Ishikawa (cell line): ENCODE results near the gene HTR2A.

Experiments used
- CEBPB ChIP-seq: IDR thresholded peaks from 2 replicates; pipeline ENCODE4 v1.6.1; 2012
- CREB1 ChIP-seq: IDR thresholded peaks from 2 replicates; pipeline ENCODE4 v1.6.1; 2012; ENCODE audit warnings: low read depth
- EGR1 ChIP-seq: IDR thresholded peaks from 2 replicates; pipeline ENCODE4 v1.6.1; 2012
- EP300 ChIP-seq: IDR thresholded peaks from 2 replicates; pipeline ENCODE4 v1.6.1; 2012; ENCODE audit warnings: borderline replicate concordance
- NFIC ChIP-seq: IDR thresholded peaks from 2 replicates; pipeline ENCODE4 v1.6.1; 2012
- RAD21 ChIP-seq: IDR thresholded peaks from 2 replicates; pipeline ENCODE4 v1.6.1; 2012; ENCODE audit warnings: low read depth
- TAF1 ChIP-seq: IDR thresholded peaks from 2 replicates; pipeline ENCODE4 v1.6.1; 2012; ENCODE audit warnings: low read depth, mild to moderate bottlenecking
- TEAD4 ChIP-seq: IDR thresholded peaks from 2 replicates; pipeline ENCODE4 v1.6.1; 2012
- YY1 ChIP-seq: IDR thresholded peaks from 2 replicates; pipeline ENCODE4 v1.6.1; 2012; ENCODE audit warnings: low read depth
- TF ChIP-seq, protein P1 (sequence below): IDR thresholded peaks from 2 replicates; pipeline ENCODE4 v1.6.1; 2012; ENCODE audit warnings: low read depth, mild to moderate bottlenecking
- TF ChIP-seq, protein P2 (sequence below): IDR thresholded peaks from 2 replicates; pipeline ENCODE4 v1.6.1; 2012

GRCh38 chr13:46801858-46802257, 95.0 kb downstream of the HTR2A start:
- TF ChIP-seq, protein P1, sequence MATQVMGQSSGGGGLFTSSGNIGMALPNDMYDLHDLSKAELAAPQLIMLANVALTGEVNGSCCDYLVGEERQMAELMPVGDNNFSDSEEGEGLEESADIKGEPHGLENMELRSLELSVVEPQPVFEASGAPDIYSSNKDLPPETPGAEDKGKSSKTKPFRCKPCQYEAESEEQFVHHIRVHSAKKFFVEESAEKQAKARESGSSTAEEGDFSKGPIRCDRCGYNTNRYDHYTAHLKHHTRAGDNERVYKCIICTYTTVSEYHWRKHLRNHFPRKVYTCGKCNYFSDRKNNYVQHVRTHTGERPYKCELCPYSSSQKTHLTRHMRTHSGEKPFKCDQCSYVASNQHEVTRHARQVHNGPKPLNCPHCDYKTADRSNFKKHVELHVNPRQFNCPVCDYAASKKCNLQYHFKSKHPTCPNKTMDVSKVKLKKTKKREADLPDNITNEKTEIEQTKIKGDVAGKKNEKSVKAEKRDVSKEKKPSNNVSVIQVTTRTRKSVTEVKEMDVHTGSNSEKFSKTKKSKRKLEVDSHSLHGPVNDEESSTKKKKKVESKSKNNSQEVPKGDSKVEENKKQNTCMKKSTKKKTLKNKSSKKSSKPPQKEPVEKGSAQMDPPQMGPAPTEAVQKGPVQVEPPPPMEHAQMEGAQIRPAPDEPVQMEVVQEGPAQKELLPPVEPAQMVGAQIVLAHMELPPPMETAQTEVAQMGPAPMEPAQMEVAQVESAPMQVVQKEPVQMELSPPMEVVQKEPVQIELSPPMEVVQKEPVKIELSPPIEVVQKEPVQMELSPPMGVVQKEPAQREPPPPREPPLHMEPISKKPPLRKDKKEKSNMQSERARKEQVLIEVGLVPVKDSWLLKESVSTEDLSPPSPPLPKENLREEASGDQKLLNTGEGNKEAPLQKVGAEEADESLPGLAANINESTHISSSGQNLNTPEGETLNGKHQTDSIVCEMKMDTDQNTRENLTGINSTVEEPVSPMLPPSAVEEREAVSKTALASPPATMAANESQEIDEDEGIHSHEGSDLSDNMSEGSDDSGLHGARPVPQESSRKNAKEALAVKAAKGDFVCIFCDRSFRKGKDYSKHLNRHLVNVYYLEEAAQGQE = no peak
- TF ChIP-seq, protein P2, sequence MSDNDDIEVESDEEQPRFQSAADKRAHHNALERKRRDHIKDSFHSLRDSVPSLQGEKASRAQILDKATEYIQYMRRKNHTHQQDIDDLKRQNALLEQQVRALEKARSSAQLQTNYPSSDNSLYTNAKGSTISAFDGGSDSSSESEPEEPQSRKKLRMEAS = no peak
- TF ChIP-seq NFIC (no peak), EP300 (no peak), RAD21 (no peak), TAF1 (no peak), TEAD4 (no peak), CEBPB (no peak), YY1 (no peak), CREB1 (no peak), EGR1 (no peak)
